Measurements from ENCODE around the gene VAPA.

DNA sequence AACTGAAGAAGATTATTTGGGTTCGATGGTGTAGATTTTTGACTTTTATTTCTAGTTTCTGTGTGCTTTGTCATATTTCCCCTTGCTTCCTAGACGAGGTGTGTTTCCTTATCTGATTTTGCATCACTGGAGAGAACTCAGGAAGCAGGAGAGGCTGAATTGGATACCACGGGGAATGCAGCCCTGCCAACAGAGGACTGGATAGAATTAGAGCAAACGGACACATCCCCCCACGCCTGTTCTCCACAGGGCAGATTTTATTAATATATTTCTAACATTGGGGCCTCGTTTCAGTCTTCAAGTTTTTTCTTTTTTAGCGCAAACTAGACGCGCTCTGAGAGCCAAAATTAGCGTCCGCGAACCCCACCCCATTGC, 678 bp upstream of the VAPA start:
- TF ChIP-seq EZH2phosphoT487 (IDR thresholded peaks at IDR 0.05; ENCODE audit: borderline replicate concordance, low read depth) (no peak), FOXM1 (IDR thresholded peaks at IDR 0.05; ENCODE audit: low read depth) (no peak), CTCF (IDR thresholded peaks at IDR 0.05) (no peak), POLR2AphosphoS5 (IDR thresholded peaks at IDR 0.05; ENCODE audit: low read depth, low read length) (no peak; the same call in 1 of the 2 replicates)

Measured in SK-N-SH (cell line).